Neuronal stem cell (in vitro differentiated cells): ENCODE results near the gene PSTPIP2.
A peak's percentile ranks its signal among the peaks of the same experiment; 100 is the strongest.

ENCODE experiments used
- DNase-seq: peaks from one replicate; pipeline ENCODE4 v3.0.0-alpha.2; 2013; ENCODE audit warnings: low spot score
- H2AFZ ChIP-seq: one replicate; pipeline ENCODE4 v1.6.1; 2013; ENCODE audit warnings: mild to moderate bottlenecking, low read length, inconsistent platforms
- H2AK5ac ChIP-seq: 2 replicates; pipeline ENCODE4 v1.6.1; 2013; ENCODE audit warnings: low read depth, mild to moderate bottlenecking, inconsistent platforms, low read length, moderate library complexity, mixed read lengths
- H2BK120ac ChIP-seq: 2 replicates; pipeline ENCODE4 v1.6.1; 2013; ENCODE audit warnings: low read depth, mild to moderate bottlenecking, inconsistent platforms, low read length, moderate library complexity, mixed read lengths
- H2BK12ac ChIP-seq: one replicate; pipeline ENCODE4 v1.6.1; 2013; ENCODE audit warnings: low read length, inconsistent platforms
- H2BK15ac ChIP-seq: 2 replicates; pipeline ENCODE4 v1.6.1; 2013; ENCODE audit warnings: mild to moderate bottlenecking, low read length, inconsistent platforms, mixed read lengths
- H2BK5ac ChIP-seq: one replicate; pipeline ENCODE4 v1.6.1; 2013; ENCODE audit warnings: inconsistent platforms, mild to moderate bottlenecking, low read length, moderate library complexity
- H3K14ac ChIP-seq: one replicate; pipeline ENCODE4 v1.6.1; 2013; ENCODE audit warnings: low read length, inconsistent platforms
- H3K18ac ChIP-seq: 2 replicates; pipeline ENCODE4 v1.6.1; 2013; ENCODE audit warnings: low read length, inconsistent platforms
- H3K23ac ChIP-seq: 2 replicates; pipeline ENCODE4 v1.6.1; 2013; ENCODE audit warnings: low read depth, mild to moderate bottlenecking, mixed read lengths, low read length, inconsistent platforms; ENCODE audit not compliant: poor library complexity
- H3K27ac ChIP-seq: replicated peaks from 3 replicates; pipeline ENCODE4 v1.5.1; 2013; ENCODE audit warnings: low read length, inconsistent platforms
- H3K27me3 ChIP-seq, 3 experiments: 2 replicates each; pipeline ENCODE4 v1.6.1; 2013; ENCODE audit warnings: low read length in 3 of 3, mild to moderate bottlenecking in 2 of 3, inconsistent platforms in 1 of 3, low read depth in 1 of 3, mixed read lengths in 1 of 3, moderate library complexity in 1 of 3; ENCODE audit not compliant: control insufficient read depth in 3 of 3, insufficient read depth in 3 of 3
- H3K36me3 ChIP-seq, 2 donors: replicated peaks in 1 of 2; 2 replicates each; pipeline ENCODE4 v1.6.1; 2013; ENCODE audit warnings: low read length in 2 of 2; ENCODE audit not compliant: control insufficient read depth in 2 of 2, insufficient read depth in 2 of 2
- H3K4ac ChIP-seq: 2 replicates; pipeline ENCODE4 v1.6.1; 2013; ENCODE audit warnings: inconsistent platforms, mild to moderate bottlenecking, low read length, moderate library complexity
- H3K4me1 ChIP-seq, 2 donors: 1 replicate in 1 of 2; 2 replicates in 1 of 2; pipeline ENCODE4 v1.6.1; 2013; ENCODE audit warnings: low read length in 2 of 2, low read depth in 1 of 2; ENCODE audit not compliant: control insufficient read depth in 2 of 2, insufficient read depth in 1 of 2
- H3K4me2 ChIP-seq: one replicate; pipeline ENCODE4 v1.6.1; 2013; ENCODE audit warnings: mild to moderate bottlenecking, low read length, inconsistent platforms; ENCODE audit not compliant: insufficient read depth, poor library complexity, severe bottlenecking
- H3K4me3 ChIP-seq, 2 donors: 2 replicates each; pipeline ENCODE4 v1.5.1; 2013; ENCODE audit warnings: low read length in 2 of 2, mild to moderate bottlenecking in 2 of 2, inconsistent platforms in 1 of 2, moderate library complexity in 1 of 2
- H3K79me1 ChIP-seq: one replicate; pipeline ENCODE4 v1.6.1; 2013; ENCODE audit warnings: low read depth, mild to moderate bottlenecking, inconsistent platforms, low read length, moderate library complexity
- H3K9ac ChIP-seq: one replicate; pipeline ENCODE4 v1.6.1; 2013; ENCODE audit warnings: mild to moderate bottlenecking, low read depth, low read length, inconsistent platforms; ENCODE audit not compliant: poor library complexity
- H3K9me3 ChIP-seq, 2 donors: replicated peaks in 1 of 2; 2 replicates each; pipeline versions ENCODE3 to v1.6.1; 2013; ENCODE audit warnings: low read length in 2 of 2, mild to moderate bottlenecking in 2 of 2, inconsistent platforms in 1 of 2, low read depth in 1 of 2, mixed read lengths in 1 of 2, moderate library complexity in 1 of 2; ENCODE audit not compliant: control insufficient read depth in 2 of 2, insufficient read depth in 1 of 2
- H4K8ac ChIP-seq: one replicate; pipeline ENCODE4 v1.6.1; 2013; ENCODE audit warnings: low read depth, mild to moderate bottlenecking, inconsistent platforms, low read length, moderate library complexity
- H4K91ac ChIP-seq: one replicate; pipeline ENCODE4 v1.6.1; 2013; ENCODE audit warnings: low read length, low read depth, mild to moderate bottlenecking, inconsistent platforms; ENCODE audit not compliant: poor library complexity
- WGBS, 2 donors: extraction: QIAGEN DNeasy Blood & Tissue Kit; methylation state at CpG; one replicate each; pipeline ENCODE4 v1.1.7; 2013; ENCODE audit warnings: missing lambda C conversion rate in 2 of 2, mixed read lengths in 1 of 2; ENCODE audit not compliant: insufficient read length in 2 of 2, insufficient replicate concordance in 1 of 2; ENCODE audit errors: extremely low coverage in 2 of 2; 5-methylcytosine and 5-hydroxymethylcytosine counted together

Gene PSTPIP2

GRCh38 chr18:46061796-46062195 is 10.3 kb downstream of the PSTPIP2 start:
- no peak overlapping the region for H2AK5ac ChIP-seq
- no peak overlapping the region for H2AFZ ChIP-seq
- no peak overlapping the region for H3K23ac ChIP-seq
- no peak overlapping the region for H2BK120ac ChIP-seq
- H3K9ac ChIP-seq: no peak overlapping the region
- H3K14ac ChIP-seq: no peak overlapping the region
- H2BK15ac ChIP-seq: no peak overlapping the region
- H3K18ac ChIP-seq: no peak overlapping the region
- H3K27ac ChIP-seq: no peak overlapping the region
- DNase-seq: no peak
- no peaks in the 10 kb centered on the region for H3K27me3 ChIP-seq
- H3K79me1 ChIP-seq: no peaks in the 10 kb centered on the region
- no peak overlapping the region for H3K4ac ChIP-seq
- WGBS, 2 donors: no CpG with 5 or more reads among the region's 1 CpG
- no peak overlapping the region for H2BK12ac ChIP-seq
- H3K36me3 ChIP-seq: no peaks in the 10 kb centered on the region
- no peak overlapping the region for H3K4me3 ChIP-seq
- H2BK5ac ChIP-seq: no peak overlapping the region
- no peaks in the 10 kb centered on the region for H3K4me1 ChIP-seq
- no peak overlapping the region for H3K4me2 ChIP-seq
- no peak overlapping the region for H4K91ac ChIP-seq
- no peaks in the 10 kb centered on the region for H3K9me3 ChIP-seq
- H4K8ac ChIP-seq: no peak overlapping the region

GRCh38 chr18:46061387-46061786 is 10.7 kb downstream of the PSTPIP2 start:
- no peak overlapping the region for H2BK5ac ChIP-seq
- no peak overlapping the region for H3K4me3 ChIP-seq
- no peak overlapping the region for H3K18ac ChIP-seq
- H3K4me2 ChIP-seq: no peak overlapping the region
- no peak overlapping the region for H2BK15ac ChIP-seq
- H2AFZ ChIP-seq: no peak overlapping the region
- no peaks in the 10 kb centered on the region for H3K36me3 ChIP-seq
- no peaks in the 10 kb centered on the region for H3K27me3 ChIP-seq
- no peak overlapping the region for H2AK5ac ChIP-seq
- no peak overlapping the region for H3K23ac ChIP-seq
- no peak overlapping the region for H3K4ac ChIP-seq
- H3K14ac ChIP-seq: no peak overlapping the region
- no peak overlapping the region for H4K8ac ChIP-seq
- no peak overlapping the region for H2BK12ac ChIP-seq
- no CpG with 5 or more reads among the region's 3 CpGs for WGBS, 2 donors
- H3K9me3 ChIP-seq: no peaks in the 10 kb centered on the region
- no peak overlapping the region for H2BK120ac ChIP-seq
- no peaks in the 10 kb centered on the region for H3K79me1 ChIP-seq
- no peak for DNase-seq
- no peak overlapping the region for H3K9ac ChIP-seq
- no peak overlapping the region for H4K91ac ChIP-seq
- no peak overlapping the region for H3K27ac ChIP-seq
- H3K4me1 ChIP-seq: no peaks in the 10 kb centered on the region

- H2BK15ac ChIP-seq: no peak overlapping the region
- no peaks in the 10 kb centered on the region for H3K4me1 ChIP-seq
- no peak overlapping the region for H2BK12ac ChIP-seq
- H3K4ac ChIP-seq: no peak overlapping the region
- DNase-seq: no peak
- no peaks in the 10 kb centered on the region for H3K9me3 ChIP-seq
- WGBS, 2 donors: no CpG with 5 or more reads among the region's 3 CpGs
- no peak overlapping the region for H2AFZ ChIP-seq
- no peak overlapping the region for H3K4me2 ChIP-seq
- H3K9ac ChIP-seq: no peak overlapping the region
- no peak overlapping the region for H3K23ac ChIP-seq
- H2BK5ac ChIP-seq: no peak overlapping the region
- H4K91ac ChIP-seq: no peak overlapping the region
- H3K79me1 ChIP-seq: no peaks in the 10 kb centered on the region
- H3K27me3 ChIP-seq: no peaks in the 10 kb centered on the region
- H3K4me3 ChIP-seq: no peak overlapping the region
- no peak overlapping the region for H3K27ac ChIP-seq
- no peaks in the 10 kb centered on the region for H3K36me3 ChIP-seq
- no peak overlapping the region for H3K18ac ChIP-seq
- no peak overlapping the region for H4K8ac ChIP-seq
- H2AK5ac ChIP-seq: no peak overlapping the region
- no peak overlapping the region for H3K14ac ChIP-seq
- H2BK120ac ChIP-seq: no peak overlapping the region
Observed at GRCh38 chr18:46060359-46060841, 11.7 kb downstream of the PSTPIP2 start.

GRCh38 chr18:46055838-46056230 is 16.2 kb downstream of the PSTPIP2 start:
- Histone ChIP-seq H3K4ac (no peak overlapping the region), H3K9me3 (no peaks in the 10 kb centered on the region), H3K79me1 (no peaks in the 10 kb centered on the region), H3K9ac (no peak overlapping the region), H3K4me2 (no peak overlapping the region), H3K14ac (no peak overlapping the region), H3K36me3 (no peaks in the 10 kb centered on the region), H2AK5ac (no peak overlapping the region), H2AFZ (no peak overlapping the region), H3K4me1 (no peaks in the 10 kb centered on the region), H2BK5ac (no peak overlapping the region), H3K23ac (peak overlapping the region; percentile 25), H3K18ac (no peak overlapping the region), H3K4me3 (peak overlapping the region in 1 of 2 donors; percentile 34), H4K8ac (no peak overlapping the region), H4K91ac (no peak overlapping the region), H2BK120ac (no peak overlapping the region), H2BK12ac (no peak overlapping the region), H3K27ac (no peak overlapping the region), H2BK15ac (no peak overlapping the region), H3K27me3 (no peaks in the 10 kb centered on the region)
- DNase-seq: no peak
- no CpG with 5 or more reads among the region's 4 CpGs for WGBS, 2 donors
